ENCODE data around the gene SPATA1. TPM values are rescaled to one million over a fixed set of nuclear protein-coding genes. Genes with fewer than 3 reads are reported as not detected.

SPATA1 gene
- total RNA-seq, 2 experiments from 2014 or later: 1.4 to 4.8 TPM

- Histone ChIP-seq H3K9me3 (ENCODE audit: low read length) (no peaks in the 10 kb centered on the region), H3K36me3 (ENCODE audit: insufficient read depth, low read length) (no peaks in the 10 kb centered on the region), H3K79me2 (ENCODE audit: insufficient read depth, low read depth, low read length) (no peaks in the 10 kb centered on the region), H3K9me2 (ENCODE audit: insufficient read depth, low read length) (no peaks in the 10 kb centered on the region), H3K4me1 (ENCODE audit: insufficient read depth, low read length, poor library complexity, severe bottlenecking) (no peaks in the 10 kb centered on the region), H3K4me3 (ENCODE audit: low read depth, low read length, poor library complexity, severe bottlenecking) (no peak overlapping the region), H4K20me1 (ENCODE audit: insufficient read depth, low read length) (no peaks in the 10 kb centered on the region), H3K4me2 (ENCODE audit: low read length) (no peak overlapping the region), H2AFZ (ENCODE audit: low read length) (no peak overlapping the region), H3K27ac (ENCODE audit: low read depth, low read length, poor library complexity, severe bottlenecking) (no peak overlapping the region)
- peak; percentile 8 for DNase-seq (ENCODE audit: low spot score)
- no TSS peak for BruUV-seq (replicated peaks)
- POLR2A ChIA-PET: no interaction called here
- intact Hi-C loops (cut with micrococcal nuclease; ENCODE audit: unreplicated experiment): no loop called here
- CTCF ChIA-PET (ENCODE audit: unreplicated experiment): no interaction called here
- no peak for TF ChIP-seq CTCF (conservative IDR thresholded peaks at IDR 0.05; ENCODE audit: low read length)
- TF ChIP-seq EZH2phosphoT487 (IDR thresholded peaks at IDR 0.05; ENCODE audit: borderline replicate concordance, low read depth, low read length): no peak
These were observed 44.6 kb downstream of the SPATA1 start for GRCh38 chr1:84550826-84551225.

- peaks cover 6% of the 10 kb centered on the region; the same call in 1 of the 2 replicates for H3K79me2 ChIP-seq (ENCODE audit: insufficient read depth, low read depth, low read length)
- H4K20me1 ChIP-seq (ENCODE audit: insufficient read depth, low read length): no peaks in the 10 kb centered on the region
- no peak overlapping the region for H3K4me3 ChIP-seq (ENCODE audit: low read depth, low read length, poor library complexity, severe bottlenecking)
- no peak for DNase-seq (ENCODE audit: low spot score)
- H3K36me3 ChIP-seq (ENCODE audit: insufficient read depth, low read length): peaks cover 4% of the 10 kb centered on the region; the same call in 1 of the 2 replicates
- no peaks in the 10 kb centered on the region for H3K9me3 ChIP-seq (ENCODE audit: low read length)
- POLR2A ChIA-PET: interaction anchor here (0.6 kb wide), 1 partner anchor 17 kb away, joined by 6 read pairs; no protein-coding TSS in a partner anchor
- CTCF ChIA-PET (ENCODE audit: unreplicated experiment): no interaction called here
- H2AFZ ChIP-seq (ENCODE audit: low read length): no peak overlapping the region
- no peak overlapping the region for H3K27ac ChIP-seq (ENCODE audit: low read depth, low read length, poor library complexity, severe bottlenecking)
- peaks cover 12% of the 10 kb centered on the region for H3K4me1 ChIP-seq (ENCODE audit: insufficient read depth, low read length, poor library complexity, severe bottlenecking)
- TF ChIP-seq CTCF (conservative IDR thresholded peaks at IDR 0.05; ENCODE audit: low read length): no peak
- no peak for TF ChIP-seq EZH2phosphoT487 (IDR thresholded peaks at IDR 0.05; ENCODE audit: borderline replicate concordance, low read depth, low read length)
- H3K9me2 ChIP-seq (ENCODE audit: insufficient read depth, low read length): no peaks in the 10 kb centered on the region
- intact Hi-C loops (cut with micrococcal nuclease; ENCODE audit: unreplicated experiment): no loop called here
- no peak overlapping the region for H3K4me2 ChIP-seq (ENCODE audit: low read length)
- BruUV-seq (replicated peaks): no TSS peak
These were observed 63.0 kb downstream of the SPATA1 start for GRCh38 chr1:84569216-84569615.

- H4K20me1 ChIP-seq (ENCODE audit: insufficient read depth, low read length): no peaks in the 10 kb centered on the region
- H3K4me2 ChIP-seq (ENCODE audit: low read length): no peak overlapping the region
- H3K4me1 ChIP-seq (ENCODE audit: insufficient read depth, low read length, poor library complexity, severe bottlenecking): peaks cover 20% of the 10 kb centered on the region
- H3K36me3 ChIP-seq (ENCODE audit: insufficient read depth, low read length): peaks cover 4% of the 10 kb centered on the region; the same call in 1 of the 2 replicates
- H3K9me2 ChIP-seq (ENCODE audit: insufficient read depth, low read length): no peaks in the 10 kb centered on the region
- peaks cover 6% of the 10 kb centered on the region; the same call in 1 of the 2 replicates for H3K79me2 ChIP-seq (ENCODE audit: insufficient read depth, low read depth, low read length)
- intact Hi-C loops (cut with micrococcal nuclease; ENCODE audit: unreplicated experiment): loop anchor here (5.0 kb wide), 2 partner anchors 122 to 493 kb away; partner anchors contain the start of gene SSX2IP
- H3K9me3 ChIP-seq (ENCODE audit: low read length): no peaks in the 10 kb centered on the region
- no peak for TF ChIP-seq CTCF (conservative IDR thresholded peaks at IDR 0.05; ENCODE audit: low read length)
- no peak for TF ChIP-seq EZH2phosphoT487 (IDR thresholded peaks at IDR 0.05; ENCODE audit: borderline replicate concordance, low read depth, low read length)
- DNase-seq (ENCODE audit: low spot score): no peak
- H3K27ac ChIP-seq (ENCODE audit: low read depth, low read length, poor library complexity, severe bottlenecking): no peak overlapping the region
- BruUV-seq (replicated peaks): no TSS peak
- ChIA-PET POLR2A (no interaction called here), CTCF (ENCODE audit: unreplicated experiment) (no interaction called here)
- no peak overlapping the region for H2AFZ ChIP-seq (ENCODE audit: low read length)
- H3K4me3 ChIP-seq (ENCODE audit: low read depth, low read length, poor library complexity, severe bottlenecking): no peak overlapping the region
These were observed 64.4 kb downstream of the SPATA1 start for GRCh38 chr1:84570436-84571149.

Measured in OCI-LY7 (cell line).